DOHH2 (cell line): ENCODE results near the gene CHMP5.

Experiments
- CTCF ChIP-seq: fragments of 200-600 bp; sonication (generic); IDR thresholded peaks from one replicate; pipeline ENCODE4 v1.5.1; 2014; ENCODE audit warnings: antibody characterized with exemption, mild to moderate bottlenecking, low read depth, low read length; ENCODE audit not compliant: poor library complexity, severe bottlenecking
- EZH2phosphoT487 ChIP-seq: fragments of 200-600 bp; sonication (generic); IDR thresholded peaks from 2 replicates; pipeline ENCODE4 v1.6.1; 2017; ENCODE audit warnings: borderline replicate concordance, mild to moderate bottlenecking, antibody characterized with exemption, low read length, moderate library complexity, mixed read lengths

GRCh38 chr9:33320568-33321261, 55.9 kb downstream of the CHMP5 start:
- TF ChIP-seq CTCF (no peak), EZH2phosphoT487 (no peak)
